OCI-LY7 (cell line): ENCODE data around the gene SSBP2.
"Not testable (repeated sequence)": the region's sequence is repeated elsewhere in the genome, so short reads cannot be mapped to it uniquely, and the experiment has no call there.

Experiments
- EZH2phosphoT487 ChIP-seq: fragments of 200-600 bp; sonication (generic); IDR thresholded peaks from 2 replicates; pipeline ENCODE4 v1.6.1; 2018; ENCODE audit warnings: low read depth, borderline replicate concordance, mild to moderate bottlenecking, mixed run types, antibody characterized with exemption, low read length, moderate library complexity, mixed read lengths
- TF ChIP-seq, protein P1 (sequence below): fragments of 200-600 bp; sonication (generic); conservative IDR thresholded peaks from 2 replicates; pipeline ENCODE4 v1.5.1; 2014; ENCODE audit warnings: mild to moderate bottlenecking, antibody characterized with exemption, low read length, moderate library complexity, mixed read lengths

DNA sequence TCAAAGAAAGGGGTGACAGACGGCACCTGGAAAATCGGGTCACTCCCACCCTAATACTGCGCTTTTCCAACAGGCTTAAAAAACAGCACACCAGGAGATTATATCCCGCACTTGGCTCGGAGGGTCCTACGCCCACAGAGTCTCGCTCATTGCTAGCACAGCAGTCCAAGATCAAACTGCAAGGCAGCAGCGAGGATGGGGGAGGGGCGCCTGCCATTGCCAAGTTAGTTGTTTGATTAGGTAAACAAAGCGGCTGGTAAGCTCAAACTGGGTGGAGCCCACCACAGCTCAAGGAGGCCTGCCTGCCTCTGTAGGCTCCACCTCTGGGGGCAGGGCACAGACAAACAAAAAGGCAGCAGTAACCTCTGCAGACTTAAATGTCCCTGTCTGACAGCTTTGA is 158.8 kb downstream of the SSBP2 start:
- TF ChIP-seq, protein P1, sequence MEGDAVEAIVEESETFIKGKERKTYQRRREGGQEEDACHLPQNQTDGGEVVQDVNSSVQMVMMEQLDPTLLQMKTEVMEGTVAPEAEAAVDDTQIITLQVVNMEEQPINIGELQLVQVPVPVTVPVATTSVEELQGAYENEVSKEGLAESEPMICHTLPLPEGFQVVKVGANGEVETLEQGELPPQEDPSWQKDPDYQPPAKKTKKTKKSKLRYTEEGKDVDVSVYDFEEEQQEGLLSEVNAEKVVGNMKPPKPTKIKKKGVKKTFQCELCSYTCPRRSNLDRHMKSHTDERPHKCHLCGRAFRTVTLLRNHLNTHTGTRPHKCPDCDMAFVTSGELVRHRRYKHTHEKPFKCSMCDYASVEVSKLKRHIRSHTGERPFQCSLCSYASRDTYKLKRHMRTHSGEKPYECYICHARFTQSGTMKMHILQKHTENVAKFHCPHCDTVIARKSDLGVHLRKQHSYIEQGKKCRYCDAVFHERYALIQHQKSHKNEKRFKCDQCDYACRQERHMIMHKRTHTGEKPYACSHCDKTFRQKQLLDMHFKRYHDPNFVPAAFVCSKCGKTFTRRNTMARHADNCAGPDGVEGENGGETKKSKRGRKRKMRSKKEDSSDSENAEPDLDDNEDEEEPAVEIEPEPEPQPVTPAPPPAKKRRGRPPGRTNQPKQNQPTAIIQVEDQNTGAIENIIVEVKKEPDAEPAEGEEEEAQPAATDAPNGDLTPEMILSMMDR: not testable (repeated sequence)
- TF ChIP-seq EZH2phosphoT487: not testable (repeated sequence)
